GM19463 (cell line): ENCODE results near the gene CCNT1.
"Not testable (repeated sequence)": the region's sequence is repeated elsewhere in the genome, so short reads cannot be mapped to it uniquely, and the experiment has no call there.

Experiments
- ATAC-seq: cut with Tn5 transposase; IDR thresholded peaks from one replicate; pipeline ENCODE4 v1.9.1; 2021; ENCODE audit warnings: mild to moderate bottlenecking, moderate library complexity; ENCODE audit not compliant: unreplicated experiment

CCNT1 gene

GRCh38 chr12:48641752-48642555, 74.6 kb downstream of the CCNT1 start:
- not testable (repeated sequence) for ATAC-seq

GRCh38 chr12:48640854-48641253, 75.7 kb downstream of the CCNT1 start:
- ATAC-seq, result no peak

GRCh38 chr12:48640428-48640827, 76.1 kb downstream of the CCNT1 start:
- no peak for ATAC-seq
